NCI-H510A treated with DMSO at 0.1 percent for 48 hours (cell line): ENCODE measurements around the gene STAT1.

Source experiments
- DNase-seq: peaks from one replicate; lab custom pipeline; 2025; lab: John Stamatoyannopoulos, UW

STAT1 gene

DNA sequence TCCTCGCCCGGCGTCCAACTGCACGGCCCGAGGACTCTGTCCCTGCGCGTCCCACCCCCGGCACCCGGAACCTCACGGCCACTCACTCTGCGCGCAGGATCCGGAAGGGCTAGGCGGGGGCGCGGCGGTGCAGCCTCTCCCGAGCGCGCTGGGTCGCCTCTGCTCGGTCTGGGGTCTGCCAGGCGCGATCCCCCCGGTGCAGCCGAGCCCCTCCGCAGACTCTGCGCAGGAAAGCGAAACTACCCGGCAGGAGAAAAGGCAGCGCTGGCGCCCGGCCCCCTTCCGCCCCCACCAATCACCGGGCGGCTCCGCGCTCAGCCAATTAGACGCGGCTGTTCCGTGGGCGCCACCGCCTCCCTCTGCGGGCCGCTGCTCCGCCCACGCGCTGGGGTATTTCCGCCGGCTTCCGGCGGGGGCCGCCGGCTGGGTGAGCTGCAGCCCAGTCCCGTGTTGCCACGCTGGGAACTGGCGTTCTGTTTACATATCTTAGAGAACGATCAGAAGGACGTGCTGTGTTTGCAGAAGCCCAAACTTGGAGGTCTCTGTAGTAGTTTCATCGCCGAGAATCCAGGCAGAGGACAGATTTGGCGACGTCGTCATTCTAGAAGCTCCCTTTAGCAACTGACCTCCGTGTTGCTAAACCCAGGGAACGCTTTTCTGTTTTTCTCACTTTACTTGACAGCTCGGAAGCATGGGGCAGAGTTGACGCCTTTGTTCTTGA lies at the start of gene STAT1:
Gene STAT1 (minus strand): TSS at position 240 of the 721 bp plus-strand sequence. CDS start 4,168 bp downstream, outside the sequence.
- DNase-seq: peak; percentile 94

DNA sequence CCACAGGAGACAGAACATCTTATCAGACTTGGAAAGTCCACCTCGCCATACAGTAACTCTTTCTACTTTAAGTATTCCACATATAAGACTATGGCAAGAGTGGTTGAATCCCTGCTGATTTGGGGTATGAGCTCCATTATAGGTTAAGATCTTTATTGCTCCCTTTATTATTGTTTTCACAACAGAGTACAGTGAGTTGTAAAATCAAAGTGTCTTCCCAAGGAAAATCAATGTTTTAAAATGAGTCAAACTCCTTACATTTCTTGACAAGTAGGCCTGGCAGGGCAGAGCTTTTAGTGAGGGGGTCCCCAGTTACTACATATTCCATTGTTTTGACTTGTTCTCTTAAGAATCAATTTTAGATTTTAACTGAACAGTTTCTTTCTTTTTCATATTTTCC lies 49.6 kb upstream of the STAT1 start:
- DNase-seq: no peak

DNA sequence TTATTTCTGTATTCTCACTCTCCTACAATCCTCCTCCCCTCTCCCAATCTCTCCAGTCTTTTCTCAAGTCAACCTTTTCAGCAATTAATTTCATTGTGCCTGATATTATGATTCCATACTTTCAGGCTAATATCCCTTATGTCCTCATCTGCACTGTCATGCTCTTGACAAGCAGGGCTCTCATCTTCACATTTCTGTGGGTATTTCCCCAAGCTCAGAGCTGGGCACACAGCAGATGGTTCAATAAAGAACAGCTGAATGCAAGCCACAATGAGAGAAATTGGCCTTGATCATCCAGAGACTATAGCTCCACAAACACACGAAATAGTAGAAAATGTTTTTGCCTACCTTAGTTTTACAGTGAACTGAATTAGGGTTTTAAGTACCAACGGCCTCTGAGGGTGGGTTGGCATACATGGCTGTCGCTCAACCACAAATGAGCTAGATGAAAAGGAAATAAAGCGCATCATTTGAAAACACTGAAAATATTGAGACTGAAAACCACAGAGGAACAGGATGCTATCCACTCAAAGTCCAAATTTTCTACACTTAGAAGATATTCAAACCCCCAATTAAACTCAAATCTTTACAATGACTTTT lies 47.5 kb upstream of the STAT1 start:
- no peak for DNase-seq

DNA sequence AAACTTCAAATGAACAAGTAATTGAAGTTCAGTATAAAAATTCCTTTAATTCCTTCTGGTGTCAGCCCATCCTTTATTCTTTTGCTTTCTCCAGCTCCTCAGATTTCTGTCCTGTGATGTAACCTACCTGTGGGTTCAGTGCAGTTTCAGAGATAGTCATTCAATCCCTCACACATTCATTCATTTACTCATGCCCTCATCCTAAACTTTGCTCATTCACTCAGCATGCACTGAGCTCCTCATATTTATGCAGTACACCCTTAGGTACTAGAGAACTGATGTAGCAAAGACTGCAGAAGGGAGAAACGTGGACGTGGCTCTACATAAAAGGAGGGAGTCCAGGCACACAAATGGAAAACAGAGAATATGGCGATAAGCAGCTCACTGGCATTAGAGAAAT lies 45.3 kb upstream of the STAT1 start:
- no peak for DNase-seq

DNA sequence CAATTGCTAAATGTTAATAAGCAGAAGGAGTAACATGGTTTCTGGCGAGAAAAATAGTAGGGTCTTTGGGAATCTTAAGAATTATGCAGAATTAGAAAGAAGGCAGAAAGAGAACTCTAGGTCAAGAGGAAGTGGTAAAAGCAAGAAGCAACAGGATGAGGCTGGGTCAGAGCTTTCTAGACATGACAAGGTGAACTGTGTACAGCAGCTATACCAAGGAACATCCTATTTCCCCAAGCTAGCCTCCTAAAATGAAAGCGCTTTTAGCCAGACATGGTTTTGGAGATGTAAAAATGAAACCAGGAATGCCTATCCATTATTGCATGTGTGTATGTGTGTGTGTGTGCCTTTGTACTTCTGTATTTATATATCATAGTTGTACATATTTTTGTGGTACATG lies 42.3 kb upstream of the STAT1 start:
- no peak for DNase-seq

DNA sequence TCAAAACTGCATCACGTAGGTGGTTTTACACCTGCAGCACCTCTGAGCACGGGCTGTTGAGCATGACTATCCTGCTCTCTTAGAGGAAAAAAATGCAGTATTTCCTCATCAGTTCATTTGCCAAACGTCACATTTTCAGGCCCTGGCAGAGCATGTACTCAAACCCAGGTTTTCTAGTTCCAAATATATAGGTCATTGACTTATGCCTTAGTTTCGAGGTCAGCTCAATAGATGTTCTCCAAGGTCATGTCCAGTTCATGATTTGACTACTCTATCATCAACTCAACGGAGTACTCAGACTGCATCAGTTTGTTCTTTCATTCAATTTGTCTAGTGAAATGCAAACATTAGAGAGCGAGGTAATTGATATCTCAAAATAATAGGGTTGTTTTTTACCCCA lies 39.3 kb upstream of the STAT1 start:
- no peak for DNase-seq

DNA sequence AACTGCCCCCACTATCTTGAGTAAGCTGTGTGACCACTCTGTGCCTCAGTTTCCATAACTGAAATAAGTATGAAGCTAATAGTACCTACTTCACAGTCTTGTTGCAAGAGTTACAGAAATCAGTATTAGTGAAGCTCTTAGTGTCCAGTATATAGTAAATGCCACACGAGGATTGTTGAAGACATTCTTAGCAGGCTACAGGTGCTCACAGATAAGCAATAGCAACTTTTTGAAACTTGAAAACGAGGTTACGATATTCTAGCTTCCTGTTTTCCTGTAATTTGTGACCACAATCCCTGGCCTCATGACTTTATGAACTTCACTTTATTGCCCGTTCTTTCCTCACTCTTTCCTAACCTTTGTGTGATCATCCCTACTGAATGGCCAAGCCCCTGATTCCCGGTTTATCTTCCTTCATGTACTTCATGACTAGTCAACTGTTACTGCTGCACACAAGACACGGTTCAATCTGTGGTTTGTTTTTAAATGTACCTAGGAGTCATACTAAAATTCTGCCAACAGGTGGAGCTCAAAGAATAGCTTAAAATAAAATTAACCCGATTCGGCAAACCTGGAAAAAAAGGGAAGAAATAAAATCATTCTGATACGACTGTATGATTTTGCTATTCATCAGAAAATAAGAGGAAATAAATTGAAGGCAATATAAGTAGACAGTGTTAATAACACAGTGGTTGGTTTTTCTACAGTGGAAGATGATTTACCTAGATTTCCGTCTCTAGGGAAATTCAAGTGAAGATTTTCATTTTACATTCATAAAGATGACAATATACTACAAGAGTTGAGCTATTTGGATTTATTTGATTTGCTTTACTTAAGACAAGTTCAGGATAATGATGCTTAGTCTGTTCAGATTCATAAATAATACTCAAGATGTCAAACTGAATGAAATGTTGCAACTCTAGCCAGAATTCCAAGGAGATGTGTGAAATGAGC lies 38.1 kb upstream of the STAT1 start:
- DNase-seq: peak; percentile 44

DNA sequence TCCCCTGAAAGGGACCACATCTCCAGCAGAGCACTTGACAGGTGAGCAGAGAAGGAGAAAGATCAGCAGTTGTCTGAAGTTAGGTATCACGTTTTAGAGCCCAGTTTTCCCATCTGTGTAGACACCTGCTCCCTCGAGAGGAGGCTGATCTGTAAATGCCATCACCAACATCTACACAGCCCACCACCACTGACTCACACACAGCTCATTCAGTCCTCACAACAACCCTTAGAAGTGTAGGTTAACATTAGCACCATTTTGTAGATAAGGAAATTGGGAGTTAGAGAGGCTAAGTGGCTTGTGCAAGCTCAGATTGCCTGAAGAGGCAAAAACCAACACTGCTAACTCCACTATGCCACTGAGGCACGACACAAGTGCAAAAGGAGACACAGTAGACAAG lies 37.2 kb upstream of the STAT1 start:
- DNase-seq: no peak

DNA sequence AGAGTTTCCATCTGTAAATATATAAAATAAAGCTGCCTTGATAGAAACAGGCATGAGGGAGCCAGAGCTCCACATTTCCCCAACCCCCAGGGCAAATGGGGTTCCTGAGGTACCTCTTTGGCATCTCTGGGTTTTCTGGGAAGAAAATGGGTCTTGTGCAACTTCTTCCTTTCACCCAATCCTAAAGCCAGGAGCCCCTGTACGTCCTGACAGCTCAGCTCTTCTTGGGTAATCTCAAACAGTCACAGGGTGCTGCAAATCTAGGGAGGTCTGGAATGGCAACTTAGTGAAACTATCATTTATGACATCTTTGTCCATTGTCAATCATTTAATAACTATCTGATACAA lies 36.6 kb upstream of the STAT1 start:
- no peak for DNase-seq

DNA sequence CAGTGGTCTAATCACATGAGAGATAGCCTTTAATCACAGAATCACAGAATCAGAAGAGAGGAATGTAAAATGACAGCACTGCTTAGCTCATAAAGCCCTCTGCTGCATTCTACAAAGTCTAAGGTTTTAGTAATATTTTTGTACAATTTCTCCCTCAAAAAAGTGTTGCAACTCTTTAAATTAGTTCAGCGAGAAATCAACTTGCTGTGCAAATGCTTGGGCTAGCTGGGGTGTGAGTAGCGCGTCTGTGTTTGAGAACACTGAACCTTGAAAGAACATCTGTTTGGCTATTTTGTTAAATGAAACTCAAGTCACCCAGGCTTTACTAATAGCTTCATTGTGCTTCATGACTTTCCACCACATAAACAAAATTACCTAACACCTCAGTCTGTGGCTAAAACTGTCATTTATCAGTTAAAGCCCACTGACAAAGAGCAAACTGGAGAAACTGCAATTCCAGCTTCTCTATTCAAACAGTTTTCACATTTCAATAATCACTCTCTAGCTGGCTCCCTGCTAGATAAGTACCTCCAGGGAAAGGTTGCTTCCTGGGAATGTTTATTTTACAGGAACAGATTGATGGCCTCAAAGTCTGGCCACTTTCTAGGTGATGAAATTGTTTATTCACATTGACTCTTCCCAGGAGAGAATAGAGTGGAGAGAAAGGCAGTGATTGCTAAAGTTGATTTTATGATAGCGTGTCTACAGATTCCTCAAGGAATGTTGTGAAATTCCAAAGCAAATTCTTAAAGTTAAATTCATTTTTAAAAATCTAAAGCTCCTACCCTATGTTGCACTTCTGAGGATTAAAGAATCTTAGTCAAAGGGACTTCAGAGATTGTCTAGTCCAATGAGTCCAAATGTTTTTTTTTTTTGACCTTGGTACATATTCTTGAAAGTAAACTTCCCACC lies 36.0 kb upstream of the STAT1 start:
- no peak for DNase-seq

DNA sequence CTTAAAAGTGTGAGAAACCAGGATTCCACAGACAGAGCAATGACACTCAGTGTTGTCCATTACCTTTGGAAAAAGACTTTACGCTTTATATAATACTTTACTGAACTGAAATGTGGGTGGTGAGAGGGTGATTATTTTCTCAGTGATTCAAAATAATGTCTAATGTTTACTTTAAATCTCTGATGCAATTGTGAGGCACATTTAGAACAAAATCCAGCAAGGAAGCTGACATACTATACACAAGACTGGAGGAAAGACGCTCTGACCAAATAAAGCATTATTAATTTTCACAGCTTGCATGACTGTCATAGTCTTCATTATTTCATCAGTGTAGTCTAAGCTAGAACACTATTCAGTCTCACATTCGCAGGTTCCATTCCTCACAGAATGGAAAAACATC lies 34.1 kb upstream of the STAT1 start:
- DNase-seq: no peak

DNA sequence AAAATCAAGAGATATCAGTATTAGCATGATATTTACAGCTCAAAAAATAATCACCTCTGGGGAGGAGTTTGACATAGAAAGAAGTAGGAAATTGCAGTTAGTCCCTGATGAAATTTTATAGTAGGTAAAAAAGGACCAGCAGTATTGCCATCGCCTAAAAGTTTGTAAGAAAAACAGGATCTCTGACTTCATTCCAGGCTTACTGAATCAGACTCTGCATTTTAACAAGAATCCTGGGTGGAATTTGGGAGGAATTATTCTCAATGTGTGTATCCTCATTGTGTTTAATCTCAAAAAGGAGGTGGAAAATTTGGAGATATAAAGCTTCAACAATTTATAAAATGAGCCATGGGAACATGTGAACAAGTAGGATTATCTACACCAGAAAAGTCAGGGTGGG lies 31.2 kb upstream of the STAT1 start:
- DNase-seq: no peak

DNA sequence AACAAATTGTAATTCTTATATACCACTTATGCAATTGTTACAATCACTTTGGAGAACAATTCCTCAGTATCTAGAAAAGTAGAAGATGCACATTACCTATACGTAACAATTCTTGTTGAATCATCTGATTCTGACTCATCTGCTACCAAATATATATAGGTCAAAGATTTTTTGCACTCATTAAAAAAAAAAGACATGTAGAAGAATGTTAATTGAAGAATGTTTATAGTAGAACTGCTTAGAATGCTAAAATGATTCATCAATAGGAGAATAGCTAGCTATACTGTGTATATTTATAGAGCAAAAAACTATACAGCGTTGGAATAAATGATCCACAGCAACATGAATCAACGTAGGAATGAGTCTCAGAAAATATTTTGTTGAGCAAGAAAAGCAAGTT lies 29.5 kb upstream of the STAT1 start:
- no peak for DNase-seq

DNA sequence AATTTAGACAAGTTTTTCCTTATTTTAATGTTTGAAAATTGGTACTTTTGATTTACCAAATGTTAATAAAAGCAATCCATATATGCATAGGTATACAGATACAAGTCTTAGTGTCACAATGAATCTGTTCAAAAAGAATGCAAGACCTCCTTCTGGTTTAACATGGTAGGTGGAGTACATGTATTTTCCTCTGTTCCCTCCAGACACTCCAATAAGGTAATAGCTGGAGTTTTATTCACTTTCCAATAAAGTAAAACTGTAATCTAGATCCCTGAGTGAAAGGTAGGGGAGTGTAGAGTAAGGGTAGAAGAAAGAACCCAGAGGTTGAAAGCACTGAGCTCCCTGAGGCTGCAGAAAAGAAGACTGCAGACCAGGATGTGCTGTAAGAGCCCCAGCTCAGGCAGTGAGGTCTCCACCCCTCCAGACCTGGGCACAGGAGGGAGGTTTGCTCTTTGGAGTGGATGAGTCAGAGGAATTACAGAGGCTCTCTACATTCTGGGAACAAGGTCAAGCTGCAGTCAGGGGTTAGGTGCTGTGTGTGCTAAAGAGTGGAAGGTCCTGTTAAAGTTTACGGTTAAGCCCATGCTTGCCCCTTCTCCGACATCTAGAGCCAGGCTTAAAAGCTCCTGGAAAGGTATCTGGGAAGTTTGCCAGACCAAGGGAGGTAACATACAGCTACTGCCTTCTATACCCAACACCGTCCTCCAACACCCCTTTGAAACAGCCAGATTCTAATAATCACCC lies 27.6 kb upstream of the STAT1 start:
- DNase-seq: no peak

DNA sequence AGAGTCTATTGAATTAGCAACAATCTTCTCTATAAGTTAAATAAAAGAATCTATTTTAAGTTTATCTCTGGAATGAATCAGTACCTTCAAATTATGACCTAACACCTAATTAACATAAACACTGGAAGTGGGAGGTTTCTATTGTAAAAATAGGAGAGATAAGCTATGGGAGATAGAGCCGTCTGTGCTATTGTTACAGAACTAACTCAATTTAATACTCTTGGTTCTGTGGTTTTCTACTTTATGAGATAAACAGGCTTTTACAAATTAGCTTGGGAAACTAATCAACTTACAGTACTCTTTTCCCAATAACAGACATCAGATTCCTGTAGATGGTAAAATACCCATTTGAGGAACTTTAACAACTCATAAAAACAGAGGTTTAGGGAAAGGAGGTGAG lies 25.6 kb upstream of the STAT1 start:
- DNase-seq: no peak

DNA sequence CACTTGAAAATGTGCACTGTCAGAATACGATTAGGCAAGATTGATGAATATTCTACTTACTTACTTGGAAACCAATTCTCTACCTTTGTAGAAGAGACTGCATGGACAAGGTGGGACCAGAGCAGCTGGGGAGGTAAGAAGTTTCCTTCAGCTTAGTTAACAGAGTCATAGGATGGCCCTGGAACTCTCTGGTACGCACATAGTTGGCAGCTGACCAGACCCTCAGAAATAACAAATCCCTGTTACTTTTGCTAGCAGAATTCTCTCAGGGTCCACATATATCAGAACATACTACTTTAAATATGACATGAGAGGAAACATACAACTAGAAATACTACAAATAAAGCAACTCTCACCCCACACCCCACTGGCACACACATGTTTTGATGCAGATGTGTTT lies 24.8 kb upstream of the STAT1 start:
- DNase-seq: no peak

DNA sequence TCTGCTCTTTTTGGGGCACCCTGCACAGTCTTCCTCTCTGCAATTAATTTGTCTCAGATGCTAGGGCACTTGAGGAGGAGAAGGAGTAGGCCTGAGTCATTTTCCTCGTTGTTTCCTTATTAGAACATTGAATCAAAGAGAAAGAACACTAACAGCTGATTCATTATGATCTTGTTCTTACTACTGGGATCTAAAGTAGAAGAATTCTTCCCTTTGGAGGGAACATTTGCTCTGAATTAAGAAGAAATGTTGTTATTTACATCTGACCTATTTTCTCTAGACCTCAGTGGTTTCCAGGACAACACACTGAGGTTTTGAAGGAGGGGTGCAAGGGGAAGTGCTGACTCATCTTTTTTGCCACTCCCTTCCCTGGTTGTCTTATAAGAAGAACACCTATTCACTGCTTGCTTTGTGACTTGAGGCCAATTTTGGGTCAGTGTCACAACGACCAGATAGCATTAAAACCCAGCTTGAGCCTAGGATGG lies 24.3 kb upstream of the STAT1 start:
- no peak for DNase-seq

DNA sequence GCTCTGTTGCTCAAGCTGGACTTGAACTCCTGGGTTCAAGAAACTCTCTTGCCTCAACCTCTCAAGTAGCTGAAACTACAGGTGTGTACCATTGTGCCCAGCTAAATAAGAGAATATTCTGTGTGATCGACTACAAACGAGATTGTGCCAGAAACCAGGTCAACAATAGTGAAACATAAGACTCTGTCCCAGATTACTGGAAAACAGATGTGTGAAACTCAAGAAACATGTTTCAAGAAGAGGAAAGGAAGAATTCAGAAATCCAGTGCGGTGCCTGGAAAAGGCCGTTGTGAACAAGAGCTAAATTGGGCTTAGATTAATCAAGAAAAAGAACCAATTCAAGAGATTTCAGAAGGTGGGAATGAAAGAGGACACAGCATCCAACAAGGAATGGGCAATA lies 23.4 kb upstream of the STAT1 start:
- DNase-seq: no peak

DNA sequence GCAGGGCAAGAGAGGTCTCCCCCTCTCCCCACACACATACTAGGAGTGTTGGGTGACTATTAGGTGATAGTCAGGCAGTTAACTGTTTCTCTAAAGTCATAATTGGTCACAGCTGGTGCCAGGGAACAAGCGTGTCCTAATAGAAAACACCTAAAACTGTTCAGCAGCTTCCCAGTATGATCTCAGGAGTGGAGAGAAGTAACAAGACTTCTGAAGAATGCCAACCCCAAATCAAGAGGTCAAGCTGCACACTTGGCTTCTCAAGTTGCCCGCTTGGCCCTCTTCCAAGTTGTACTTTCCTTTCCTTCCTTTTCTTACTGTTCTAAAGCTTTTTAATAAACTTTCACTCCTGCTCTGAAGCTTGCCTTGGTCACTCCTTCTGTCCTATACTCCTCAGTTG lies 22.4 kb upstream of the STAT1 start:
- no peak for DNase-seq

DNA sequence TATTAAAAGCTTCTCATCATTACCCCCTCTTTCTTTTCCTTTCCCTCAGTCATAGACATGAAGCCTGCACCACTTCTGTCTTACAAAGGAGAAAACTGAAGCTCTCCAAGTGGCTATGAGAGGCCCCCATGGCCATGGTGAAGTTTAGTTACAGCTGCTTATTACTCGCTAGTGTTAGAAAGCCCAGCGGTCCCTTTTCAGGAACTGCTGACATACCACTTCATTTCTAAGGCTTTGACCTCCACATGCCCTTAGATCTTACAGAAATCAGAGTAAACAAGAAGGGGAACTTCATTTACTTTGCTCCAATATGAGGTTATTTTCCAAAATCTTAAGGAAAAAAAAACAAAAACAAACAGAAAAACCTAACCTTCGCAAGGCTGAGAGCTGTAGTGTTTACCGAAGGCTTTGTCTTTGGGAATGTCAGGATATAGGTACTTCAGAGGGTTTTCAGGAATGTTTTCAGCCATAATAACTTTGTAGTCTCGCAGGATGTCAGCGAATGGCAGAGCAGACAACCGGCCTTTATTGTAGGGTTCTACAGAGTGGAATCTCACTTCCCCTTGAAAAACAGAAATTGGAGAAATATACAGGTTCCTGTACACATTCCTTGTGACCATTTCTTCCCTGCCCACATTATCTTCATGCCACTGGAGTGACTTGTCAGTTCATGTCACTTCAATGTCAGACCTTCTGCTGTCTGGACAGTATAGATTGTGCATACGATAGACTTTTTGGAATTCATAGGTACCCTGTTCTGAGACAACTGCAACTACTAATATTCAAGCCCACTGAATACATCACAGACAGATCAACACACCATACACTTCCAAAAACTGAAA lies 18.8 kb upstream of the STAT1 start:
- DNase-seq: no peak
